Measurements from ENCODE around the gene SAXO2.
"Not testable (repeated sequence)": the region's sequence is repeated elsewhere in the genome, so short reads cannot be mapped to it uniquely, and the experiment has no call there.

The SAXO2 gene

GRCh38 chr15:82262422-82263026 is at the start of gene SAXO2, which contains the start of gene EFL1:
Gene SAXO2, plus strand, starts transcription at chr15:82262818. Its CDS starts 62 bp downstream, at chr15:82262880.
Gene EFL1, minus strand, starts transcription at chr15:82262734. Its CDS starts 956 bp downstream, at chr15:82261778.
- Mint-ChIP-seq H3K4me1 (peaks cover 28% of the 10 kb centered on the region), H3K9me3 (no peaks in the 10 kb centered on the region), H3K27me3 (no peaks in the 10 kb centered on the region), H3K36me3 (peaks cover 9% of the 10 kb centered on the region), H3K27ac (peak within 1 kb of the TSS; percentile 94), H3K4me3 (peak within 1 kb of the TSS; percentile 95)
- ATAC-seq (ENCODE audit: low read depth) (peak; percentile 94), DNase-seq (ENCODE audit: low spot score in 2 of 2) (peak; percentile 75 to 87)

- H3K9me3 Mint-ChIP-seq; H3K4me1 Mint-ChIP-seq; H3K27me3 Mint-ChIP-seq; DNase-seq (ENCODE audit: low spot score in 2 of 2); H3K4me3 Mint-ChIP-seq; H3K27ac Mint-ChIP-seq; ATAC-seq (ENCODE audit: low read depth): not testable (repeated sequence)
- peaks cover 27% of the 10 kb centered on the region for H3K36me3 Mint-ChIP-seq
Observed at GRCh38 chr15:82216092-82216491, 46.5 kb upstream of the SAXO2 start.

- H3K27me3 Mint-ChIP-seq, result not testable (repeated sequence)
- DNase-seq (ENCODE audit: low spot score in 2 of 2) (peak; percentile 19 to 25), ATAC-seq (ENCODE audit: low read depth) (peak; percentile 58)
Observed at GRCh38 chr15:82221535-82221934, 41.1 kb upstream of the SAXO2 start.

GRCh38 chr15:82228750-82229149 is 33.9 kb upstream of the SAXO2 start:
- Mint-ChIP-seq H3K27ac (no peak overlapping the region), H3K9me3 (no peaks in the 10 kb centered on the region), H3K4me3 (no peak overlapping the region), H3K27me3 (no peaks in the 10 kb centered on the region), H3K4me1 (peaks cover 8% of the 10 kb centered on the region), H3K36me3 (peaks cover 15% of the 10 kb centered on the region)
- no peak for DNase-seq (ENCODE audit: low spot score in 2 of 2)
- no peak for ATAC-seq (ENCODE audit: low read depth)

More at GRCh38 chr15:82221535-82221934, 41.1 kb upstream of the SAXO2 start:
- not testable (repeated sequence) for H3K27ac Mint-ChIP-seq, H3K4me1 Mint-ChIP-seq, H3K9me3 Mint-ChIP-seq, H3K4me3 Mint-ChIP-seq
- peaks cover 24% of the 10 kb centered on the region for H3K36me3 Mint-ChIP-seq

GRCh38 chr15:82231233-82231632 is 31.4 kb upstream of the SAXO2 start:
- DNase-seq (ENCODE audit: low spot score in 2 of 2) (no peak), ATAC-seq (ENCODE audit: low read depth) (no peak)
- Mint-ChIP-seq H3K27me3 (no peaks in the 10 kb centered on the region), H3K4me3 (no peak overlapping the region), H3K36me3 (peaks cover 13% of the 10 kb centered on the region), H3K4me1 (peaks cover 17% of the 10 kb centered on the region), H3K27ac (no peak overlapping the region), H3K9me3 (no peaks in the 10 kb centered on the region)

GRCh38 chr15:82231842-82232241 is 30.8 kb upstream of the SAXO2 start:
- Mint-ChIP-seq H3K4me1 (peaks cover 17% of the 10 kb centered on the region), H3K9me3 (no peaks in the 10 kb centered on the region), H3K4me3 (no peak overlapping the region), H3K36me3 (peaks cover 10% of the 10 kb centered on the region), H3K27me3 (no peaks in the 10 kb centered on the region), H3K27ac (no peak overlapping the region)
- no peak for DNase-seq (ENCODE audit: low spot score in 2 of 2)
- ATAC-seq (ENCODE audit: low read depth), result no peak

- H3K27me3 Mint-ChIP-seq, result not testable (repeated sequence)
Observed at GRCh38 chr15:82237944-82238534, 24.6 kb upstream of the SAXO2 start.

GRCh38 chr15:82239685-82240391 is 22.8 kb upstream of the SAXO2 start:
- no peak overlapping the region for H3K4me3 Mint-ChIP-seq

More at GRCh38 chr15:82237944-82238534, 24.6 kb upstream of the SAXO2 start:
- Mint-ChIP-seq H3K4me1 (peaks cover 16% of the 10 kb centered on the region), H3K36me3 (peaks cover 25% of the 10 kb centered on the region)
- H3K9me3 Mint-ChIP-seq; ATAC-seq (ENCODE audit: low read depth); H3K4me3 Mint-ChIP-seq; H3K27ac Mint-ChIP-seq; DNase-seq (ENCODE audit: low spot score in 2 of 2): not testable (repeated sequence)

GRCh38 chr15:82241836-82242499 is 20.6 kb upstream of the SAXO2 start:
- Mint-ChIP-seq H3K4me1 (peaks cover 17% of the 10 kb centered on the region), H3K36me3 (peaks cover 34% of the 10 kb centered on the region)
- H3K27ac Mint-ChIP-seq; DNase-seq (ENCODE audit: low spot score in 2 of 2); ATAC-seq (ENCODE audit: low read depth); H3K27me3 Mint-ChIP-seq; H3K9me3 Mint-ChIP-seq; H3K4me3 Mint-ChIP-seq: not testable (repeated sequence)

More at GRCh38 chr15:82239685-82240391, 22.8 kb upstream of the SAXO2 start:
- Mint-ChIP-seq H3K27me3 (no peaks in the 10 kb centered on the region), H3K9me3 (no peaks in the 10 kb centered on the region), H3K27ac (peak overlapping the region; percentile 46), H3K4me1 (peaks cover 8% of the 10 kb centered on the region), H3K36me3 (peaks cover 26% of the 10 kb centered on the region)
- DNase-seq (ENCODE audit: low spot score in 2 of 2), result no peak
- no peak for ATAC-seq (ENCODE audit: low read depth)

GRCh38 chr15:82243644-82244043 is 19.0 kb upstream of the SAXO2 start:
- not testable (repeated sequence) for H3K4me3 Mint-ChIP-seq
- H3K36me3 Mint-ChIP-seq, result peaks cover 34% of the 10 kb centered on the region

GRCh38 chr15:82245956-82246355 is 16.7 kb upstream of the SAXO2 start:
- not testable (repeated sequence) for H3K27ac Mint-ChIP-seq

More at GRCh38 chr15:82243644-82244043, 19.0 kb upstream of the SAXO2 start:
- not testable (repeated sequence) for H3K27ac Mint-ChIP-seq; H3K9me3 Mint-ChIP-seq; DNase-seq (ENCODE audit: low spot score in 2 of 2); H3K27me3 Mint-ChIP-seq
- peak; percentile 53 for ATAC-seq (ENCODE audit: low read depth)
- peaks cover 20% of the 10 kb centered on the region for H3K4me1 Mint-ChIP-seq

GRCh38 chr15:82248261-82248660 is 14.4 kb upstream of the SAXO2 start:
- not testable (repeated sequence) for H3K27ac Mint-ChIP-seq; ATAC-seq (ENCODE audit: low read depth); H3K4me3 Mint-ChIP-seq; H3K27me3 Mint-ChIP-seq; H3K9me3 Mint-ChIP-seq; DNase-seq (ENCODE audit: low spot score in 2 of 2)
- Mint-ChIP-seq H3K36me3 (peaks cover 24% of the 10 kb centered on the region), H3K4me1 (peaks cover 22% of the 10 kb centered on the region)

More at GRCh38 chr15:82245956-82246355, 16.7 kb upstream of the SAXO2 start:
- not testable (repeated sequence) for ATAC-seq (ENCODE audit: low read depth); H3K9me3 Mint-ChIP-seq; H3K27me3 Mint-ChIP-seq; H3K4me3 Mint-ChIP-seq; DNase-seq (ENCODE audit: low spot score in 2 of 2)
- Mint-ChIP-seq H3K36me3 (peaks cover 23% of the 10 kb centered on the region), H3K4me1 (peaks cover 20% of the 10 kb centered on the region)

- H3K27me3 Mint-ChIP-seq; H3K9me3 Mint-ChIP-seq; ATAC-seq (ENCODE audit: low read depth); DNase-seq (ENCODE audit: low spot score in 2 of 2): not testable (repeated sequence)
- Mint-ChIP-seq H3K4me3 (peak overlapping the region; percentile 95), H3K4me1 (peaks cover 24% of the 10 kb centered on the region), H3K36me3 (peaks cover 13% of the 10 kb centered on the region), H3K27ac (peak overlapping the region; percentile 22)
Observed at GRCh38 chr15:82261566-82262421, 824 bp upstream of the SAXO2 start.
